Keratinocyte (primary cell): ENCODE results near the gene DCTD. TPM values are rescaled to one million over a fixed set of nuclear protein-coding genes. Genes with fewer than 3 reads are reported as not detected.

Experiments
- DNase-seq: peaks from one replicate; pipeline ENCODE4 v3.0.0-alpha.2; 2011; ENCODE audit warnings: low read depth, missing footprints, low spot score
- FAIRE-seq: peaks from 2 replicates; lab custom pipeline; 2011; peaks lifted over from hg19 to GRCh38; lab: Jason Lieb, UNC
- H2AFZ ChIP-seq: 2 replicates; pipeline ENCODE4 v1.6.0; 2012; ENCODE audit warnings: low read length, control low read depth, inconsistent platforms; ENCODE audit not compliant: control insufficient read depth
- H3K27ac ChIP-seq: 2 replicates; pipeline ENCODE4 v1.5.1; 2011; ENCODE audit warnings: low read length; ENCODE audit not compliant: control insufficient read depth, insufficient read depth
- H3K27me3 ChIP-seq: 3 replicates; pipeline ENCODE4 v1.6.0; 2011; ENCODE audit warnings: low read length; ENCODE audit not compliant: control insufficient read depth, insufficient read depth; ENCODE audit errors: extremely low read depth
- H3K36me3 ChIP-seq, 2 experiments: 2 replicates in 1 of 2; 3 replicates in 1 of 2; pipeline ENCODE4 v1.5.1; 2011; ENCODE audit warnings: low read length in 2 of 2, mild to moderate bottlenecking in 1 of 2; ENCODE audit not compliant: control insufficient read depth in 2 of 2, insufficient read depth in 2 of 2; ENCODE audit errors: extremely low read depth in 1 of 2
- H3K4me1 ChIP-seq: 3 replicates; pipeline ENCODE4 v1.5.1; 2011; ENCODE audit warnings: low read length; ENCODE audit not compliant: control insufficient read depth, insufficient read depth; ENCODE audit errors: extremely low read depth
- H3K4me2 ChIP-seq: 3 replicates; pipeline ENCODE4 v1.6.0; 2011; ENCODE audit warnings: low read depth, low read length; ENCODE audit not compliant: control insufficient read depth, insufficient read depth; ENCODE audit errors: extremely low read depth
- H3K4me3 ChIP-seq, 3 experiments: fragments of 200-600 bp in 1 of 3; sonication (generic) in 1 of 3; 2 replicates in 2 of 3; 3 replicates in 1 of 3; pipeline ENCODE4 v1.5.1; 2011 to 2016; ENCODE audit warnings: low read length in 3 of 3, mild to moderate bottlenecking in 3 of 3, control low read depth in 2 of 3, inconsistent platforms in 1 of 3, low read depth in 1 of 3, mixed read lengths in 1 of 3, mixed run types in 1 of 3, moderate library complexity in 1 of 3; ENCODE audit not compliant: control insufficient read depth in 2 of 3, insufficient read depth in 2 of 3; ENCODE audit errors: extremely low read depth in 1 of 3
- H3K79me2 ChIP-seq: 2 replicates; pipeline ENCODE4 v1.6.0; 2012; ENCODE audit warnings: low read length; ENCODE audit not compliant: control insufficient read depth, insufficient read depth
- H3K9ac ChIP-seq: 3 replicates; pipeline ENCODE4 v1.6.0; 2011; ENCODE audit warnings: low read length; ENCODE audit not compliant: control insufficient read depth, insufficient read depth; ENCODE audit errors: extremely low read depth
- H3K9me1 ChIP-seq: 3 replicates; pipeline ENCODE4 v1.6.0; 2011; ENCODE audit warnings: low read length; ENCODE audit not compliant: control insufficient read depth, insufficient read depth; ENCODE audit errors: extremely low read depth
- H3K9me3 ChIP-seq: 2 replicates; pipeline ENCODE4 v1.5.1; 2012; ENCODE audit warnings: low read depth, low read length; ENCODE audit not compliant: control insufficient read depth
- H4K20me1 ChIP-seq: 3 replicates; pipeline ENCODE4 v1.6.0; 2011; ENCODE audit warnings: low read length; ENCODE audit not compliant: control insufficient read depth, insufficient read depth; ENCODE audit errors: extremely low read depth
- CTCF ChIP-seq, 3 experiments: IDR thresholded peaks in 1 of 3; conservative IDR thresholded peaks in 1 of 3; optimal IDR thresholded peaks in 1 of 3; 2 replicates in 2 of 3; 3 replicates in 1 of 3; pipeline versions ENCODE3 to v1.5.1; 2011; ENCODE audit warnings: low read length in 3 of 3, mild to moderate bottlenecking in 3 of 3, moderate library complexity in 2 of 3, control low read depth in 1 of 3, inconsistent platforms in 1 of 3; ENCODE audit not compliant: insufficient read depth in 2 of 3; ENCODE audit errors: extremely low read depth in 1 of 3
- EZH2 ChIP-seq: IDR thresholded peaks from one replicate; pipeline ENCODE4 v1.6.1; 2012; ENCODE audit warnings: inconsistent platforms, mild to moderate bottlenecking, low read length, moderate library complexity
- dilution Hi-C: fragments of 300-500 bp; cut with MboI; formaldehyde crosslinking; loops from one replicate; pipeline ENCODE4 v1.7.0; 2020; ENCODE audit warnings: low sequenced_read_pairs; ENCODE audit not compliant: extremely low pct_ligation_motif_present
- polyA plus RNA-seq, 5 experiments: library from polyadenylated mRNA; depleted of rRNA in 3 of 5; stranded (reverse) in 3 of 5; stranded (forward) in 1 of 5; unstranded in 1 of 5; fragments of >200 nt; gene quantifications; 1 replicate in 1 of 5; 2 replicates in 3 of 5; 3 replicates in 1 of 5; pipeline versions ENCODE4 v1.2.1 to v1.2.3, GENCODE V29; 2011 to 2012; ENCODE audit warnings: missing spikeins in 2 of 5, low read depth in 1 of 5, low replicate concordance in 1 of 5

DCTD gene
- polyA plus RNA-seq, 1 donor (not counting 4 experiments of a cell fraction or from before 2014, with no cell fraction given): 119 TPM

DNA sequence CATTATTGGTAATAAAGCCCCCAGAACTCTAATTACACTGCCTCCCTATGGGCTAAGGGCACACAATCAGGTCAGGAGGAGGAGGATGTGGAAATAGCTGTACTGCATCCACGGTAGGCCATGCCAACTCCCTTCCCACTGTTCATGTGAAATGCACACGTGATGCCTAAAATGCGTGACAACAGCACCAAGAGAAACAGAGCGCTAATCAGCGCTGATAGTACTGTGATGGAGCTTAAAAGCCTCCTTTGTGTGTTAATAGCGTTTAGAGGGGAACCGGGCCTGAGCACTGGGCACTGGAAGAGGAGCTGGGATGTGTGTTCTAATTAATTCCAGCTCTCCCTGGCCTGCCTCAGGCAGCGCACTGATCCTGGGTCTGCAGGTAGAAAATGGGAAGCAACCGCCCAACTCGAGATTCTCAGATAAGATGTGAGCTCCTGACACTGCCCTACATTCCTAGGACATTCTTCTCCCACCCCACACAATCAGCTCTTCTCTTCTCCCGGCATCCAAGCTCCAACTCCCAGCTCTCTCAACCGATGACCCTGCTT, 12.9 kb downstream of the DCTD start:
- no peaks in the 10 kb centered on the region for H3K27me3 ChIP-seq
- TF ChIP-seq EZH2 (no peak), CTCF (optimal IDR thresholded peaks at IDR 0.05 in 1 of 3, IDR thresholded peaks at IDR 0.05 in 1 of 3, conservative IDR thresholded peaks at IDR 0.05 in 1 of 3; ENCODE audit: extremely low read depth in 1 of 3, insufficient read depth in 2 of 3, low read length in 3 of 3) (no peak)
- FAIRE-seq (no peak), DNase-seq (no peak)
- no peaks in the 10 kb centered on the region for H4K20me1 ChIP-seq
- H3K79me2 ChIP-seq: peaks cover 1% of the 10 kb centered on the region
- H3K4me2 ChIP-seq: no peak overlapping the region
- H3K9ac ChIP-seq: no peak overlapping the region
- no peaks in the 10 kb centered on the region for H3K4me1 ChIP-seq
- dilution Hi-C loops: no loop called here
- H3K9me3 ChIP-seq: no peaks in the 10 kb centered on the region
- no peak overlapping the region for H3K4me3 ChIP-seq
- H3K9me1 ChIP-seq: no peaks in the 10 kb centered on the region
- peaks cover 17 to 33% of the 10 kb centered on the region in 2 experiments for H3K36me3 ChIP-seq
- no peak overlapping the region for H2AFZ ChIP-seq
- H3K27ac ChIP-seq: no peak overlapping the region

DNA sequence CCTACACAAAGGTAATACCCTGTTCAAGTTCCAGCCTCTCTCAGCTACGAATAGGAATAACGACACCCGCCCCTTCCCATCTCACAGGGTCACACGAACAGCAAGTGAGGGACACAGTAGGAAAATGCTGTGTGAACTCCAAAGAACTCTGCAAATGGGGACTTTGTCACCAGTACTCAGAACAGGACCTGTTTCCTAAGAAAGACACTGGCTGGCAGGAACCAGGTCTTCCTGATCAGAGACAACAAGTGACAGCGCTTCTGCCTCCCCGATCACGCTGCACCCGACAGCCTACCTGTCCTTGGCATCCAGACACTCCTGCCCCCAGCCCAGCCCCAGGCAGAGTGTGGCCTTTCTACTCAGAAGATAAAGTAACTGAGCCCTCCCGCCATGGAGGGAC, 14.2 kb downstream of the DCTD start:
- H3K4me2 ChIP-seq: no peak overlapping the region
- dilution Hi-C loops: no loop called here
- H3K27me3 ChIP-seq: no peaks in the 10 kb centered on the region
- H3K4me3 ChIP-seq: no peak overlapping the region
- no peaks in the 10 kb centered on the region for H3K9me3 ChIP-seq
- DNase-seq (no peak), FAIRE-seq (no peak)
- H3K9me1 ChIP-seq: no peaks in the 10 kb centered on the region
- H3K9ac ChIP-seq: no peak overlapping the region
- H3K79me2 ChIP-seq: peaks cover 1% of the 10 kb centered on the region
- H3K27ac ChIP-seq: no peak overlapping the region
- TF ChIP-seq CTCF (optimal IDR thresholded peaks at IDR 0.05 in 1 of 3, IDR thresholded peaks at IDR 0.05 in 1 of 3, conservative IDR thresholded peaks at IDR 0.05 in 1 of 3; ENCODE audit: extremely low read depth in 1 of 3, insufficient read depth in 2 of 3, low read length in 3 of 3): no peak
- no peak for TF ChIP-seq EZH2
- no peaks in the 10 kb centered on the region for H4K20me1 ChIP-seq
- H2AFZ ChIP-seq: no peak overlapping the region
- no peaks in the 10 kb centered on the region for H3K4me1 ChIP-seq
- H3K36me3 ChIP-seq: peaks cover 20 to 36% of the 10 kb centered on the region in 2 experiments
